T-helper 2 cell (primary cell): ENCODE measurements around the gene CYSRT1.
A peak's percentile ranks its signal among the peaks of the same experiment; 100 is the strongest.

Experiments
- DNase-seq, 5 experiments: peaks; one replicate each; pipeline versions ENCODE4 v3.0.0 to v3.0.0-alpha.2; 2012 to 2022
- total RNA-seq, 2 donors: gene quantifications; one replicate each; lab custom pipeline; 2026; lab: John Stamatoyannopoulos, UW

CYSRT1 gene
- total RNA-seq, result 0 to 0.20 reads per million in 2 donors

- peak in 1 of 5 experiments; percentile 45 for DNase-seq
Measured at GRCh38 chr9:137224830-137225694, at the start of gene CYSRT1. Gene CYSRT1 (plus strand): TSS chr9:137225174. CDS start chr9:137225622, 448 bp downstream.

GRCh38 chr9:137175345-137175961 is 49.5 kb upstream of the CYSRT1 start:
- DNase-seq, result no peak

- DNase-seq, result peak in 1 of 5 experiments; percentile 47
Measured at GRCh38 chr9:137176302-137177182, 48.4 kb upstream of the CYSRT1 start.

- DNase-seq, result no peak
Measured at GRCh38 chr9:137178201-137178938, 46.6 kb upstream of the CYSRT1 start.

GRCh38 chr9:137178939-137179630 is 45.9 kb upstream of the CYSRT1 start:
- no peak for DNase-seq

- no peak for DNase-seq
Measured at GRCh38 chr9:137179761-137180160, 45.2 kb upstream of the CYSRT1 start.

GRCh38 chr9:137180491-137180890 is 44.5 kb upstream of the CYSRT1 start:
- DNase-seq, result no peak

GRCh38 chr9:137181680-137182079 is 43.3 kb upstream of the CYSRT1 start:
- DNase-seq, result no peak

GRCh38 chr9:137182836-137183235 is 42.1 kb upstream of the CYSRT1 start:
- no peak for DNase-seq

- DNase-seq, result no peak
Measured at GRCh38 chr9:137183980-137184595, 40.9 kb upstream of the CYSRT1 start.

- no peak for DNase-seq
Measured at GRCh38 chr9:137184881-137185660, 39.9 kb upstream of the CYSRT1 start.

- no peak for DNase-seq
Measured at GRCh38 chr9:137185921-137186320, 39.1 kb upstream of the CYSRT1 start.

GRCh38 chr9:137186385-137186784 is 38.6 kb upstream of the CYSRT1 start:
- no peak for DNase-seq

GRCh38 chr9:137187386-137187785 is 37.6 kb upstream of the CYSRT1 start:
- DNase-seq, result no peak

- no peak for DNase-seq
Measured at GRCh38 chr9:137188086-137188489, 36.9 kb upstream of the CYSRT1 start.

- peak; percentile 84 to 94 (median 87) for DNase-seq
Measured at GRCh38 chr9:137188490-137189296, 36.3 kb upstream of the CYSRT1 start, which contains the start of the genes ANAPC2 and SSNA1. Gene ANAPC2 (minus strand): TSS chr9:137188560. CDS start chr9:137188532, 28 bp downstream. Gene SSNA1 (plus strand): TSS chr9:137188676. CDS start chr9:137188727, 51 bp downstream.

- DNase-seq, result no peak
Measured at GRCh38 chr9:137189297-137190295, 35.4 kb upstream of the CYSRT1 start.
